Dedifferentiated amniotic fluid mesenchymal stem cell (primary cell): ENCODE results near the gene TMEM119.

ENCODE experiments used
- DNase-seq: peaks from one replicate; pipeline ENCODE4 v3.0.0-alpha.2; 2016; ENCODE audit errors: extremely low spot score

TMEM119 gene

GRCh38 chr12:108597559-108598471 is at the start of gene TMEM119:
Gene TMEM119 (minus strand): TSS chr12:108598084. CDS start chr12:108592383, 5,701 bp downstream.
- DNase-seq: peak; percentile 41

DNA sequence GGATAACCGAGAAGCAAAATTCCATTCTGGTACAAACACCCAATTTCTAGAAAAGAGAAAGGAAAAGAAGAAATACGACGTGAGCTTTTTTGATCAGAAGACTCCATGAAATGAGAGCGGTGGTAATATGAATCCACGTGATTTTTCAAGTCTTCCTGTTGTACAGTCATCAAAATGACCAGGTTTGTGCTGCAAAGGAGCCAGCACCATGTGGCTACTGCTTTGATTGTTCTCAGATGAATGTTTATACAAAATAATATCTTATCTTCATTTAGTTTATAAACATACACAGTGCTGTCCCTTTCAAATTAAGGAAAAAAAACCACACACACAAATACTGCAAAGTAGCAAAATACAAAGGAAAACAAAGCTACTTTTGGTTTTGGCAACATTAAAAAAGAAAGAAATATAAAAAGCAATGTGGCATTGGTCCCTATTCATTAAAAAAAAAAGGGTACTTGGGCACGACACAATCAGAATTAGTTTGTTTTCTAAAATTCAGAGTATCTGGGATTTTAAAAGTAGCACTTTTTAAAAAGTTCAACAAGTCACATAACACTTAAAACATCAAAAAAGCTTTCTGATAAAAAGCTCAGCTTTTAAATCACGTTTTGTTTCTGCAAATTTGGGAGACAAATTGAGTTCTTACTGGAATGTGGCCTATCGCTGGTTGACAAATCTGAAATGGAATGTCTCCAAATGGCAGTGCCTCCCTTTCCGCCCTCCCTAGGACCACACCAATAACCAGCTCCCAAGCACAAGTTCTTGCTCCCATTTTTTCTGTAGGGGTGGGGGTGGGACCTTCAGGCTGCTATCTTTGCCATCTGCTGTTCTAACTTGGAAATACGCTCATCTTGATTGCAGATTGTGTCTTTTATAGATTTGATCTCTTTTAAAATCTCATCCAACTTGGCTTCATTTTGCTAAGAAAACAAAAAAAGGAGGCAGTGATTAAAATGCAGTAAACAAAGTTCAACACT is 49.0 kb upstream of the TMEM119 start:
- DNase-seq: no peak

GRCh38 chr12:108645686-108646599 is 48.1 kb upstream of the TMEM119 start:
- DNase-seq: no peak

GRCh38 chr12:108644811-108645120 is 46.9 kb upstream of the TMEM119 start:
- no peak for DNase-seq

DNA sequence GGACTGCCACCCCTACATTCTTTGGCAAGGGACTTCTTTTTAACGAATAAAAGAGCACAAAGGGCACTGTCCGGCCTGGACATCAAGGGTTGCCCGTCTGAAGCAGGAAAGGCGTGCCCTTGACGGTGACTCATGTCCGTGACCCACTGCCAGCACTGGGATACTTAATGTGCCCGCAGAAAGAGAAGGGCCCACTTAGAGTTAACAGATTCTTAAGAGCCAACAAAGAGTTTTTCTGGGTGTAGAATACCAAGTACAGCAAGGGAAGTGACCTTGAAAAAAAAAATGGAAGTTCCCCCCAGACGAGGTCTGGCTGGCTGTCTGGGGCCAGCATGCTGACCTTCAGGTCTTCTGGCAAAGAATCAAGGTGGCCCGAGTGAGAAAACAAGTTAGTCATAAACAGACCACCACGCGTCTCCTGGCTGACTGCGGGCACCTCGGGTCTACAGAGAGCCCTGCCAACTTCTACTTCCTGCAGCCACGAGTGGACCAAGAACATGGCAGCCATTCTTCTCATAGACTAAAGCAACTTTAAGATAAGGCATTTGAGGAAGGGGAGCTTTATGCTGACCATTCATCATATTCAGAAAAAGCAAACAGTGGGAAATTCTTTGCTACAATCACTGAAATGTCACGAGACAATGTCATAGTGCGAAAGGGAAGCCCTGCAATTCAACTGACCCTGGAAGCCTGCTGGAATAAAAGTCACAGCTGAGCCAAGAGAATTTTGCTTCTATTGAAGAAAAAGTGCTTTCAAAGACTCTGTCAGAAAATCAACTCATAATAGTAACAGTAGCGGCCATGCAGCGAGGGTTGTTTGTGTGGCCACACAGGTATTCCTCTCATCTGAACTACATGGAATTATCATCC is 46.3 kb upstream of the TMEM119 start:
- no peak for DNase-seq

DNA sequence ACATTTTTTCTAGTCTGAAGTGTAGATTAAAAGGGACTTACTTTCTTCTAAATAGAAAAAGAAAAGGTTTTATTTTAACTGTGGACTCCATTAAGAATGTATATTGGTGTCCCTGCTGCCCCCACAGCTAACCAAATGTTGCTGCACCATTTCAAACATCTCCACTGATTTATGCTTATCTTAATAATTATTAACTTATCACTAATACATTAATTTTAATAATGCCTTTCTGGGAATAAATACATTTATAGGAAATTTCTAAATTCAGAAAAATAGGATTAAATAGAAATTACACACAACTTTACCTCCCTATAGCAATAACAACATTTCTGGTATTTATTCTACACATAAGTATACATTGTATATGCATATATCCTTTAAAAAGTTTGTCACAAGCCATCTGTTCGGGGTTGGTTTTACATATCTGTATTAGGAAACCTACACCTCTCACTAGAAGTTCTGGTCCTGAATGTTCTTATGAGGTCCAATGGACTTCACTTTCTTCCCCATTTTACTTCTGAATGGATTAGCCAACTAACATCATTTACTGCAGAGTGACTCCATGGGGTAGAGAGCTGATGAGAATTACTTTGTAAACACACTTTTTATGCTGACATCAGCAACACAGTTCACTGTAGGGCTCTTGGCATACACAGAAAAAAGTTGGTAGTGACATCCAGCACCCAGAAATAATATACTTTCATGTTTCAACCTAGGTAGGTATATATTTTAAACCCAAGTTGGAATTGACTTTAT is 45.2 kb upstream of the TMEM119 start:
- no peak for DNase-seq

GRCh38 chr12:108642269-108642870 is 44.5 kb upstream of the TMEM119 start:
- no peak for DNase-seq

- no peak for DNase-seq
Measured at GRCh38 chr12:108641446-108642268, 43.8 kb upstream of the TMEM119 start.

DNA sequence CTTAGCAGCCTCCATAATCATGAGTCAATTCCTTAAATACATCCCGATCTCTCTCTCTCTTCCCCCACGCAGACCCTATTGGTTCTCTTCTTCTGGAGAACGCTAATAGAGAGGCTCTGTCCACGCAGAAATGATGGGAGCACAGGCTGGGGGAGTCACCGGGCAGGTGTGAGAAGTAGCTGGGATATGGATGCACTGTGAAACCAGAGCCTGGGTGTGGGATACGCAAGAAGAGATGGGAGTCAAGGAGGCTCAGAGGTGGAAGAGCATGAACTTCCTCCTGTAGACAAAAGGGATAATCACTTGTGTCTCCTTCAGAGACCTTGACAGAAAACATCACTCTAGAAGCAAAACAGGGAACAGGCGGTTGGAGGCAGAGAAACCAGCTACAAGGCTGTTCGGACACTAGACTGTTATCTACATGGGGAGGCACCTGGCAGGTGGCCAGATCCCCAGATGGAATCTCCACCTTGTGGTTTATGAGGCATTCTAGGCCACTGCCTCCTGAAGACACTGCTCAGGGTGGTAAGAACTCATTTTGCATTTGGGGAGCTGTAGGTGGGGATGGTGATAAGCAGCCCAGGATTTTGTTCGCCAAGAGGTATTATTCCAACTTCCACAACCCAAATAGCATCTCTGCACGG is 43.0 kb upstream of the TMEM119 start:
- no peak for DNase-seq

DNA sequence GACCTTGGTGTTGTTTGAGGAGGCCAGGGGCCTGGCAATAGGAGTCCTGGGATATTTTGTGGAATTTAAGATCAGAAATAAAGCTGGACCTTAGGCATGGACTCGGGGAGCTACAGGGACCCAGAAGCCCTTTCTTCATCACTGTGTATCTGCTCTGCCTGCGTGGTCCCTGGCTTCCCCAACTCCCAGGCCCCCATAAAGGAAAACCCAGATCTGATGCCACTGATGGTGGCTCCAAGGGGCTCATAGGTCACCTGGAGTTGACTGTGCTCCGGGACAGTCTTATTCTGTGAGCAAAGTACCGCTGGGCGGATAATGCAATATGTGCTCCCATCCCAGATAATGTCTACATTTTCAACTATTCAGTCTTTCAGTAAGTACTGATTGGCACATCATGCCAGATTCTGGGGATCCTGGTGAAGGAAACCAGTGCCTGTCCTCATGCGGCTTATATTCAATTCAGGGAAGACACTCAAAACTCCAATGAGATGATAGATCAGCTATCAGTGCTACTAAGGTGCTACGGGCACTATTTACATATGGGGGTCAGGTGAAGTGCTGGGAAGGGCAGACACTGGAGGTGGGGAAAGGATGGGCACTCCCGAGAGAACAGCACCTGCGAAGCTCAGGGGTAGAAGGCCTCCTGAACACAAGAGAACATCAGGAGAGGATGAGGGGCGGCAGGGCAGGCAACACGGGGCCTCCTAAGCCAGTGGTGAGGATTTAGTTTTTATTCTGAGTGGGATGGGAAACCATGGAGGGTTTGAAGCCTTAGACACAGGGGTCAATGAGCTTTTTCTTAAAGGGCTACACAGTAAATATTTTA is 41.3 kb upstream of the TMEM119 start:
- DNase-seq: no peak

GRCh38 chr12:108638141-108638827 is 40.4 kb upstream of the TMEM119 start:
- DNase-seq: no peak

- DNase-seq: no peak
Measured at GRCh38 chr12:108637222-108637971, 39.5 kb upstream of the TMEM119 start.

GRCh38 chr12:108635997-108636808 is 38.3 kb upstream of the TMEM119 start:
- no peak for DNase-seq

DNA sequence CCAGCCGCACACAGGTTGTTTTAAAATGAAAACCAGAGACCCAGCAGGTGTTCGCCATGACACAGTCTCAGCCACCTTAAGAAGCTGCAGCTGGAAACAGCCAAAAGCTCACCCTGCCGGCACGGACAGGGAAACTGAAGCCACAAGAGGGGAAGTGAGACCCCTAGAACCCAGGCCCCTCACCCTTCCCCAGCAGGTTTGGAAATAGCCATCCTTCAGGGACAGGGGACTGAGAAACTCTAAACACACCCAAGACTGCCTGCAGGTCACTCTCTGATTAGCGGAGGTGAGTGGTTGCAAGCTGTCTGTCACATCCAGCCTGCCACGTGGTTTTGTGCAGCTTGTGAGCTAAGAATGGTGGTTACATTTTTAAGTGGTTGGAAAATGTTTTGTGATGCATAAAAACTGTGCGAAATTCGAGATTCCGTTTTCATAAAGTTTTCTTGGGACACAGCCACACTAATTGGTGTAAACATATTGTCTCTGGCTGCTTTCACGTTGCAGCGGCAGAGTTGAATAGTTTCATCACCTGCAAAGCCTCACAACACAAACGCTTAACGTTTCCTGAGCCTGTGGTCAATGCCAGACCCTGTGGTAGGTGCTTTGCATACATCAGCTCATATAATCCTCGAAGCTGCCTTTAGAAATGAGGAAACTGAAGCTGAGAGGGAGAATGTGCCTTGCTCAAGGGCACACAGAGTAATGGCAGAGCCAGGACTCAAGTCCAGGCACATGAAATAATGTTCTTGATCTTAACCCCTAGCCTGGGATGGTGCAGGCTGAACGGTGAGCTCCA is 37.5 kb upstream of the TMEM119 start:
- peak; percentile 26 for DNase-seq
